ENCODE measurements around the gene SMIM33.

Gene SMIM33

DNA sequence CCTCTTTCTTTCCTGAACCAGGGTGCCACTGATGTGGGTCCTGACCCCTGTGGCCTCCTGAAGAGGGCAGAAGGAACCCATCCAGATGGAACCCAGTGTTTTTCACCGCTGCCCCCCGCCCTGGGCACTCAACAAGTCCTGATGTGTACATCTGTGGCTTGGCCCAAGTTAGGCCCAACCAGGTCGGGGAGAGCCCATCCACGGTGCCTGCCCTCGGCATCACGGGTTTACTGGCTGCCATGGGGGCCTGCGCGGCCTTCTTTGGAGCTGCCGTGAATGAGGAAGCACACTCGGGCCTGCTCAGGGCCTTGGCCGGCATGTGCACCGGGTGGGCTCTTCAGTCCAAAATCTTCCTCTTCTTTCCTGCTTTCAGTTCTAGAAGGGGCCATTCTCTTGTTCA, 14.0 kb upstream of the SMIM33 start:
- H3K27ac ChIP-seq (replicated peaks), result no peak overlapping the region
- no peak overlapping the region for H3K4me3 ChIP-seq (replicated peaks; ENCODE audit: insufficient read depth, low read length)
- no peak for DNase-seq (ENCODE audit: low read depth in 1 of 2, low spot score in 1 of 2)
- TF ChIP-seq GABPA (IDR thresholded peaks at IDR 0.05; ENCODE audit: low read depth) (no peak), SPI1 (IDR thresholded peaks at IDR 0.05; ENCODE audit: borderline replicate concordance, low read depth) (no peak)
- H3K27me3 ChIP-seq (ENCODE audit: insufficient read depth, poor library complexity, severe bottlenecking), result no peaks in the 10 kb centered on the region

DNA sequence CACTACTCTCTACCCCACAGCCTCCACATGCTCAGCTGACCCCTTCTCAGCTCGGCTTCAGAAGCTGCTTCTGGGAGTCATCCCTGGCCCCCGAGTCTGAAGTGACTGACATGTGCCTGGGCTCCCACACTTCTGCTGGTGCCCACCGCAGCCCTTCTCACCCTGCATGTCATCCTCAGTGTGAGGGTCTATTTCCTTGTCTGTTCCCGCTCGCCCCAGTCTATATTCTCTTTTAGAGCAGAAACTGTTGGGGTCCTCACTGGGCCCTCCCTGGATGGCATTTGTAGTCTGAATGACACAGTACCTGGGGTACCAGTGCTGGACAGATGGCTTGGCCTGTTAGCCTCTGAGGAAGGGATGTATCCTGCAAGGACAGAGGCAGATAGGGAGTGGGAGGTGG, 13.6 kb upstream of the SMIM33 start:
- no peak for DNase-seq (ENCODE audit: low read depth in 1 of 2, low spot score in 1 of 2)
- TF ChIP-seq POLR2AphosphoS5 (IDR thresholded peaks at IDR 0.05; ENCODE audit: low read depth) (no peak), SPI1 (IDR thresholded peaks at IDR 0.05; ENCODE audit: borderline replicate concordance, low read depth) (no peak), GABPA (IDR thresholded peaks at IDR 0.05; ENCODE audit: low read depth) (no peak)
- TF ChIP-seq, protein P1, sequence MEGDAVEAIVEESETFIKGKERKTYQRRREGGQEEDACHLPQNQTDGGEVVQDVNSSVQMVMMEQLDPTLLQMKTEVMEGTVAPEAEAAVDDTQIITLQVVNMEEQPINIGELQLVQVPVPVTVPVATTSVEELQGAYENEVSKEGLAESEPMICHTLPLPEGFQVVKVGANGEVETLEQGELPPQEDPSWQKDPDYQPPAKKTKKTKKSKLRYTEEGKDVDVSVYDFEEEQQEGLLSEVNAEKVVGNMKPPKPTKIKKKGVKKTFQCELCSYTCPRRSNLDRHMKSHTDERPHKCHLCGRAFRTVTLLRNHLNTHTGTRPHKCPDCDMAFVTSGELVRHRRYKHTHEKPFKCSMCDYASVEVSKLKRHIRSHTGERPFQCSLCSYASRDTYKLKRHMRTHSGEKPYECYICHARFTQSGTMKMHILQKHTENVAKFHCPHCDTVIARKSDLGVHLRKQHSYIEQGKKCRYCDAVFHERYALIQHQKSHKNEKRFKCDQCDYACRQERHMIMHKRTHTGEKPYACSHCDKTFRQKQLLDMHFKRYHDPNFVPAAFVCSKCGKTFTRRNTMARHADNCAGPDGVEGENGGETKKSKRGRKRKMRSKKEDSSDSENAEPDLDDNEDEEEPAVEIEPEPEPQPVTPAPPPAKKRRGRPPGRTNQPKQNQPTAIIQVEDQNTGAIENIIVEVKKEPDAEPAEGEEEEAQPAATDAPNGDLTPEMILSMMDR (IDR thresholded peaks at IDR 0.05; ENCODE audit: insufficient read depth, low read length), result no peak
- TF ChIP-seq, protein P2, sequence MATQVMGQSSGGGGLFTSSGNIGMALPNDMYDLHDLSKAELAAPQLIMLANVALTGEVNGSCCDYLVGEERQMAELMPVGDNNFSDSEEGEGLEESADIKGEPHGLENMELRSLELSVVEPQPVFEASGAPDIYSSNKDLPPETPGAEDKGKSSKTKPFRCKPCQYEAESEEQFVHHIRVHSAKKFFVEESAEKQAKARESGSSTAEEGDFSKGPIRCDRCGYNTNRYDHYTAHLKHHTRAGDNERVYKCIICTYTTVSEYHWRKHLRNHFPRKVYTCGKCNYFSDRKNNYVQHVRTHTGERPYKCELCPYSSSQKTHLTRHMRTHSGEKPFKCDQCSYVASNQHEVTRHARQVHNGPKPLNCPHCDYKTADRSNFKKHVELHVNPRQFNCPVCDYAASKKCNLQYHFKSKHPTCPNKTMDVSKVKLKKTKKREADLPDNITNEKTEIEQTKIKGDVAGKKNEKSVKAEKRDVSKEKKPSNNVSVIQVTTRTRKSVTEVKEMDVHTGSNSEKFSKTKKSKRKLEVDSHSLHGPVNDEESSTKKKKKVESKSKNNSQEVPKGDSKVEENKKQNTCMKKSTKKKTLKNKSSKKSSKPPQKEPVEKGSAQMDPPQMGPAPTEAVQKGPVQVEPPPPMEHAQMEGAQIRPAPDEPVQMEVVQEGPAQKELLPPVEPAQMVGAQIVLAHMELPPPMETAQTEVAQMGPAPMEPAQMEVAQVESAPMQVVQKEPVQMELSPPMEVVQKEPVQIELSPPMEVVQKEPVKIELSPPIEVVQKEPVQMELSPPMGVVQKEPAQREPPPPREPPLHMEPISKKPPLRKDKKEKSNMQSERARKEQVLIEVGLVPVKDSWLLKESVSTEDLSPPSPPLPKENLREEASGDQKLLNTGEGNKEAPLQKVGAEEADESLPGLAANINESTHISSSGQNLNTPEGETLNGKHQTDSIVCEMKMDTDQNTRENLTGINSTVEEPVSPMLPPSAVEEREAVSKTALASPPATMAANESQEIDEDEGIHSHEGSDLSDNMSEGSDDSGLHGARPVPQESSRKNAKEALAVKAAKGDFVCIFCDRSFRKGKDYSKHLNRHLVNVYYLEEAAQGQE (IDR thresholded peaks at IDR 0.05; ENCODE audit: insufficient replicate concordance, low read depth), result no peak
- Histone ChIP-seq H3K4me3 (replicated peaks; ENCODE audit: insufficient read depth, low read length) (no peak overlapping the region), H3K27ac (replicated peaks) (no peak overlapping the region), H3K27me3 (ENCODE audit: insufficient read depth, poor library complexity, severe bottlenecking) (no peaks in the 10 kb centered on the region)

DNA sequence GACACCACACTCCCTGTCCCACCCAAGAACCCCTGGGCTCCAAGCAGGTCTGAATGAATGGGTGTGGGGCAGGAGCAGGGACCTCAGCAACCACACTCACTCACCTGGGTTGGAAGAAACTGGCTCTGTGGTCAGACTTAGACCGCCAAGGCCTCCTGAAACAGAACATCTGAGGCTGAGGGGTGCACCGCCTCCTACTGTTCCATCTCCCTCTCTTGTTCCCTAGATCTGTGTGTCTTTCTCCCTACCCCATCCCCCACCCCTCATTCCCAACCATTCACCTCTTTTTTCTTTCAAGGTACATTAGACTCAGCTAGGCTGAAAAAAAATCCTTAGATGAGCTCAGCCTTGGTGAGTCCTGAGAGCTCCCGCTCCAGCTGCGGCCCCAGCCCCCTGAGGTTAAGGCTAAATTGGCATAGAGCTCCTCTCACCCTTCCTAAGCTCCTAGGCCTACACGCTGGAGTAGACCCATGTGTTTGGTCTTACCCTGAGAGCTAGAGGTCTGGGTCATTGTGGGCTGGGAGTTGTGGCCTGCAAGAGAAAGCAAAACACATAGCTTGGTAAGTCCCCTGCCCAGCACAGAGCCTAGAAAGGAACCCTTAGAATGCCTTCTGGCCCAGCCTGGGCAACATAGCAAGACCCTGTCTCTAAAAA, 13.0 kb upstream of the SMIM33 start:
- Histone ChIP-seq H3K4me3 (replicated peaks; ENCODE audit: insufficient read depth, low read length) (no peak overlapping the region), H3K27me3 (ENCODE audit: insufficient read depth, poor library complexity, severe bottlenecking) (no peaks in the 10 kb centered on the region), H3K27ac (replicated peaks) (no peak overlapping the region)
- TF ChIP-seq, protein P2 (IDR thresholded peaks at IDR 0.05; ENCODE audit: insufficient replicate concordance, low read depth), result no peak
- no peak for TF ChIP-seq POLR2AphosphoS5 (IDR thresholded peaks at IDR 0.05; ENCODE audit: low read depth)
- TF ChIP-seq, protein P1 (IDR thresholded peaks at IDR 0.05; ENCODE audit: insufficient read depth, low read length), result no peak
- no peak for TF ChIP-seq SPI1 (IDR thresholded peaks at IDR 0.05; ENCODE audit: borderline replicate concordance, low read depth)
- TF ChIP-seq GABPA (IDR thresholded peaks at IDR 0.05; ENCODE audit: low read depth), result no peak
- DNase-seq (ENCODE audit: low read depth in 1 of 2, low spot score in 1 of 2), result no peak

DNA sequence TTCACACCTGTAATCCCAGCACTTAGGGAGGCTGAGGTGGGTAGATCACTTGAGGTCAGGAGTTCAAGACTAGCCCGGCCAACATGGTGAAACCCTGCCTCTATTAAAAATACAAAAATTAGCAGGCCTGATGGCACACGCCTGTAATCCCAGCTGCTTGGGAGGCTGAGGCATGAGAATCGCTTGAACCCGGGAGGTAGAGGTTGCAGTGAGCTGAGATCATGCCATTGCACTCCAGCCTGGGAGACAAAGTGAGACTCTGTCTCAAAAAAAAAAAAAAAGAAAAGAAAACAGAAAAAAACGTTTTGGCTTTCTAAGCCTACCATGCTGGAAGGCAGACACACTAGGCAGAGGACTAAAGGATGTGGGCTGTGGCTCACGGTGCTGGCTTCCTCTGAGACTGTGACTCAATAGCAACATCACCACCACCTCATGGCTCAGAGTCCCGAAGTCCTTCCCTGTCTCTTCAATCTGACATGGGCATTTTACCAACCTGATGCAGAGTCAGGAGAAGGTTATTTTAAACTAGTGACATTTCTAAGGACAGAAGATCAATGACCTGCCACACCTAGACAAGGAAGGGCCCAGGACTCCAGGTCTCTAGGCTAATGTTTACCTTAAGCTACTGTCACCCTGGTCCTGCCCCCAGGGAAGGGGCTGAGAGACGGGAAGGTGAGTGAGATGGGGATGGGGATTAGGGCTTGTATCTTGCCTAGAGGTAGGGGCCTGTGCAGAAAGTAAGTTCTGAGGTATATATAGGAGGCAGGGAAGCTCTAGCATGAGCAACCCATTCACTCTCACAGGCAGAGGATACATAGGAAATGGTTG, 12.0 kb upstream of the SMIM33 start:
- H3K27ac ChIP-seq (replicated peaks), result no peak overlapping the region
- no peaks in the 10 kb centered on the region for H3K27me3 ChIP-seq (ENCODE audit: insufficient read depth, poor library complexity, severe bottlenecking)
- TF ChIP-seq, protein P1 (IDR thresholded peaks at IDR 0.05; ENCODE audit: insufficient read depth, low read length), result no peak
- TF ChIP-seq POLR2AphosphoS5 (IDR thresholded peaks at IDR 0.05; ENCODE audit: low read depth) (no peak), SPI1 (IDR thresholded peaks at IDR 0.05; ENCODE audit: borderline replicate concordance, low read depth) (no peak), GABPA (IDR thresholded peaks at IDR 0.05; ENCODE audit: low read depth) (no peak)
- TF ChIP-seq, protein P2 (IDR thresholded peaks at IDR 0.05; ENCODE audit: insufficient replicate concordance, low read depth), result no peak
- peak in 1 of 2 experiments; percentile 38 for DNase-seq (ENCODE audit: low read depth in 1 of 2, low spot score in 1 of 2)
- no peak overlapping the region for H3K4me3 ChIP-seq (replicated peaks; ENCODE audit: insufficient read depth, low read length)
